Measurements from ENCODE around the gene CDS2.

GRCh38 chr20:5140195-5140594, 13.4 kb downstream of the CDS2 start:
- TF ChIP-seq POLR2A (IDR thresholded peaks at IDR 0.05; ENCODE audit: low read length) (no peak), GATA1 (IDR thresholded peaks at IDR 0.05; ENCODE audit: low read depth, low read length) (no peak)

All from erythroblast (primary cell).